ENCODE results near the gene STN1. TPM values are rescaled to one million over a fixed set of nuclear protein-coding genes. Genes with fewer than 3 reads are reported as not detected.

STN1 gene
- total and polyA plus RNA-seq, 9 of the 15 experiments (the other 6 are each of a cell fraction or from before 2014, with no cell fraction given): 9.1 to 19.6 (median 13.8) TPM

DNA sequence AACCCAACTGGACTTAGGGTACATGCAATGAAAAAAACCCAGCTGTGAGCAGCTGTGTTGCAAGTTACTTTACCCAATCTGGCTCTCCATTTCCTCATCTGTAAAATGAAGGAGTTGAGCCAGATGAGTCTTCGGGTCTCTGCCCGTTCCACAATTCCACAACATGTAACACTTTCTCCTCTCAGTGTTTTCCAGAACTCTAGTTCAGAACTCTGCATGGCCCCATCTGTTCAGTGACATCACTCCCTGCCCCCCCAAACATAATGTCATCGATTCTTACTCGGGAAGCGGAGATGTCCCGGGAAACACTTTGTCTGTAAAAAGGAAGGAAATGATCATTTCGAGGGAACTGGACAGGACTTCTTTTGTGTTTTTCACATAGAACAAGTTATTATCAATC lies 65.1 kb downstream of the STN1 start:
- Histone ChIP-seq H3K9me3 (replicated peaks; ENCODE audit: control insufficient read depth, insufficient read depth, low read depth, low read length) (no peaks in the 10 kb centered on the region), H2AFZ (ENCODE audit: low read depth, low read length) (no peak overlapping the region), H4K20me1 (replicated peaks; ENCODE audit: control insufficient read depth, insufficient read depth, low read length) (no peaks in the 10 kb centered on the region), H3K9ac (ENCODE audit: insufficient read depth in 1 of 2, low read depth in 2 of 2, low read length in 2 of 2) (no peak overlapping the region), H3K27me3 (ENCODE audit: control insufficient read depth in 2 of 2, insufficient read depth in 2 of 2, low read length in 2 of 2) (peaks cover 7 to 59% of the 10 kb centered on the region in 2 experiments), H3K9me1 (ENCODE audit: control insufficient read depth, insufficient read depth, low read length) (no peaks in the 10 kb centered on the region), H3K4me3 (no peak overlapping the region), H3K27ac (ENCODE audit: extremely low read depth, low read depth, low read length) (no peak overlapping the region), H3K4me1 (replicated peaks in 1 of 2; ENCODE audit: control insufficient read depth in 2 of 2, insufficient read depth in 2 of 2, low read length in 2 of 2) (peaks cover 0 to 7% of the 10 kb centered on the region in 2 experiments; a peak in 1 of 5 replicates), H3K36me3 (ENCODE audit: control insufficient read depth, insufficient read depth, low read length) (no peaks in the 10 kb centered on the region), H3K79me2 (ENCODE audit: control insufficient read depth, insufficient read depth, low read length) (no peaks in the 10 kb centered on the region), H3K4me2 (ENCODE audit: insufficient read depth, low read length) (no peak overlapping the region)
- ChIA-PET POLR2A (interaction anchor here (0.9 kb wide), 1 partner anchor 157 kb away, joined by 3 read pairs; no protein-coding TSS in a partner anchor), CTCF (ENCODE audit: low intra/inter-chr PET ratio) (no interaction called here)
- FAIRE-seq (no peak), ATAC-seq (no peak), DNase-seq (ENCODE audit: extremely low read depth in 1 of 4, low spot score in 3 of 4) (no peak)
- 9% methylated on average over 7 of the region's 7 CpGs for WGBS (ENCODE audit: insufficient coverage, low coverage, missing lambda C conversion rate)
- TF ChIP-seq, protein P1, sequence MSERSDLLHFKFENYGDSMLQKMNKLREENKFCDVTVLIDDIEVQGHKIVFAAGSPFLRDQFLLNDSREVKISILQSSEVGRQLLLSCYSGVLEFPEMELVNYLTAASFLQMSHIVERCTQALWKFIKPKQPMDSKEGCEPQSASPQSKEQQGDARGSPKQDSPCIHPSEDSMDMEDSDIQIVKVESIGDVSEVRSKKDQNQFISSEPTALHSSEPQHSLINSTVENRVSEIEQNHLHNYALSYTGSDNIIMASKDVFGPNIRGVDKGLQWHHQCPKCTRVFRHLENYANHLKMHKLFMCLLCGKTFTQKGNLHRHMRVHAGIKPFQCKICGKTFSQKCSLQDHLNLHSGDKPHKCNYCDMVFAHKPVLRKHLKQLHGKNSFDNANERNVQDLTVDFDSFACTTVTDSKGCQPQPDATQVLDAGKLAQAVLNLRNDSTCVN (CRISPR knock-in tag; IDR thresholded peaks at IDR 0.05): no peak
- TF ChIP-seq, protein P2, sequence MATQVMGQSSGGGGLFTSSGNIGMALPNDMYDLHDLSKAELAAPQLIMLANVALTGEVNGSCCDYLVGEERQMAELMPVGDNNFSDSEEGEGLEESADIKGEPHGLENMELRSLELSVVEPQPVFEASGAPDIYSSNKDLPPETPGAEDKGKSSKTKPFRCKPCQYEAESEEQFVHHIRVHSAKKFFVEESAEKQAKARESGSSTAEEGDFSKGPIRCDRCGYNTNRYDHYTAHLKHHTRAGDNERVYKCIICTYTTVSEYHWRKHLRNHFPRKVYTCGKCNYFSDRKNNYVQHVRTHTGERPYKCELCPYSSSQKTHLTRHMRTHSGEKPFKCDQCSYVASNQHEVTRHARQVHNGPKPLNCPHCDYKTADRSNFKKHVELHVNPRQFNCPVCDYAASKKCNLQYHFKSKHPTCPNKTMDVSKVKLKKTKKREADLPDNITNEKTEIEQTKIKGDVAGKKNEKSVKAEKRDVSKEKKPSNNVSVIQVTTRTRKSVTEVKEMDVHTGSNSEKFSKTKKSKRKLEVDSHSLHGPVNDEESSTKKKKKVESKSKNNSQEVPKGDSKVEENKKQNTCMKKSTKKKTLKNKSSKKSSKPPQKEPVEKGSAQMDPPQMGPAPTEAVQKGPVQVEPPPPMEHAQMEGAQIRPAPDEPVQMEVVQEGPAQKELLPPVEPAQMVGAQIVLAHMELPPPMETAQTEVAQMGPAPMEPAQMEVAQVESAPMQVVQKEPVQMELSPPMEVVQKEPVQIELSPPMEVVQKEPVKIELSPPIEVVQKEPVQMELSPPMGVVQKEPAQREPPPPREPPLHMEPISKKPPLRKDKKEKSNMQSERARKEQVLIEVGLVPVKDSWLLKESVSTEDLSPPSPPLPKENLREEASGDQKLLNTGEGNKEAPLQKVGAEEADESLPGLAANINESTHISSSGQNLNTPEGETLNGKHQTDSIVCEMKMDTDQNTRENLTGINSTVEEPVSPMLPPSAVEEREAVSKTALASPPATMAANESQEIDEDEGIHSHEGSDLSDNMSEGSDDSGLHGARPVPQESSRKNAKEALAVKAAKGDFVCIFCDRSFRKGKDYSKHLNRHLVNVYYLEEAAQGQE (IDR thresholded peaks at IDR 0.05; ENCODE audit: borderline replicate concordance): no peak
- TF ChIP-seq, protein P2 (CRISPR knock-in tag; IDR thresholded peaks at IDR 0.05; ENCODE audit: low read depth): no peak
- TF ChIP-seq, protein P3, sequence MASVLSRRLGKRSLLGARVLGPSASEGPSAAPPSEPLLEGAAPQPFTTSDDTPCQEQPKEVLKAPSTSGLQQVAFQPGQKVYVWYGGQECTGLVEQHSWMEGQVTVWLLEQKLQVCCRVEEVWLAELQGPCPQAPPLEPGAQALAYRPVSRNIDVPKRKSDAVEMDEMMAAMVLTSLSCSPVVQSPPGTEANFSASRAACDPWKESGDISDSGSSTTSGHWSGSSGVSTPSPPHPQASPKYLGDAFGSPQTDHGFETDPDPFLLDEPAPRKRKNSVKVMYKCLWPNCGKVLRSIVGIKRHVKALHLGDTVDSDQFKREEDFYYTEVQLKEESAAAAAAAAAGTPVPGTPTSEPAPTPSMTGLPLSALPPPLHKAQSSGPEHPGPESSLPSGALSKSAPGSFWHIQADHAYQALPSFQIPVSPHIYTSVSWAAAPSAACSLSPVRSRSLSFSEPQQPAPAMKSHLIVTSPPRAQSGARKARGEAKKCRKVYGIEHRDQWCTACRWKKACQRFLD (CRISPR knock-in tag; IDR thresholded peaks at IDR 0.05): no peak
- TF ChIP-seq PHF20 (IDR thresholded peaks at IDR 0.05; ENCODE audit: partially characterized antibody): no peak
- TF ChIP-seq, protein P4, sequence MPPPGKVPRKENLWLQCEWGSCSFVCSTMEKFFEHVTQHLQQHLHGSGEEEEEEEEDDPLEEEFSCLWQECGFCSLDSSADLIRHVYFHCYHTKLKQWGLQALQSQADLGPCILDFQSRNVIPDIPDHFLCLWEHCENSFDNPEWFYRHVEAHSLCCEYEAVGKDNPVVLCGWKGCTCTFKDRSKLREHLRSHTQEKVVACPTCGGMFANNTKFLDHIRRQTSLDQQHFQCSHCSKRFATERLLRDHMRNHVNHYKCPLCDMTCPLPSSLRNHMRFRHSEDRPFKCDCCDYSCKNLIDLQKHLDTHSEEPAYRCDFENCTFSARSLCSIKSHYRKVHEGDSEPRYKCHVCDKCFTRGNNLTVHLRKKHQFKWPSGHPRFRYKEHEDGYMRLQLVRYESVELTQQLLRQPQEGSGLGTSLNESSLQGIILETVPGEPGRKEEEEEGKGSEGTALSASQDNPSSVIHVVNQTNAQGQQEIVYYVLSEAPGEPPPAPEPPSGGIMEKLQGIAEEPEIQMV (tag; conservative IDR thresholded peaks at IDR 0.05; ENCODE audit: low read depth): no peak
- BruUV-seq (replicated peaks): no TSS peak
- intact Hi-C loops (cut with micrococcal nuclease): no loop called here
- in situ Hi-C loops (cut with MboI): loop anchor here (25.0 kb wide), 1 partner anchor 266 kb away; no protein-coding TSS in a partner anchor

Measured in K562 (cell line).